ENCODE results near the gene PRKAG2. TPM values are rescaled to one million over a fixed set of nuclear protein-coding genes. Genes with fewer than 3 reads are reported as not detected.

The PRKAG2 gene
- total RNA-seq, 1 donor from 2014 or later, result 130 TPM

- peaks cover 15% of the 10 kb centered on the region for H3K27me3 ChIP-seq (ENCODE audit: low read depth)
- intact Hi-C loops (cut with micrococcal nuclease), result no loop called here
Observed at GRCh38 chr7:151904270-151904669, 27.4 kb upstream of the PRKAG2 start.

GRCh38 chr7:151903249-151904032 lies 26.5 kb upstream of the PRKAG2 start:
- TF ChIP-seq CTCF (IDR thresholded peaks at IDR 0.05; ENCODE audit: borderline replicate concordance), result no peak
- Histone ChIP-seq H3K27me3 (ENCODE audit: low read depth) (peaks cover 23% of the 10 kb centered on the region), H3K27ac (replicated peaks) (no peak overlapping the region), H3K9me3 (replicated peaks) (no peaks in the 10 kb centered on the region), H3K4me3 (no peak overlapping the region), H3K36me3 (no peaks in the 10 kb centered on the region), H3K4me1 (no peaks in the 10 kb centered on the region)
- intact Hi-C loops (cut with micrococcal nuclease), result no loop called here
- no peak for DNase-seq

More at GRCh38 chr7:151904270-151904669, 27.4 kb upstream of the PRKAG2 start:
- Histone ChIP-seq H3K27ac (replicated peaks) (no peak overlapping the region), H3K4me3 (no peak overlapping the region), H3K4me1 (no peaks in the 10 kb centered on the region), H3K36me3 (no peaks in the 10 kb centered on the region), H3K9me3 (replicated peaks) (no peaks in the 10 kb centered on the region)
- no peak for DNase-seq
- no peak for TF ChIP-seq CTCF (IDR thresholded peaks at IDR 0.05; ENCODE audit: borderline replicate concordance)

DNA sequence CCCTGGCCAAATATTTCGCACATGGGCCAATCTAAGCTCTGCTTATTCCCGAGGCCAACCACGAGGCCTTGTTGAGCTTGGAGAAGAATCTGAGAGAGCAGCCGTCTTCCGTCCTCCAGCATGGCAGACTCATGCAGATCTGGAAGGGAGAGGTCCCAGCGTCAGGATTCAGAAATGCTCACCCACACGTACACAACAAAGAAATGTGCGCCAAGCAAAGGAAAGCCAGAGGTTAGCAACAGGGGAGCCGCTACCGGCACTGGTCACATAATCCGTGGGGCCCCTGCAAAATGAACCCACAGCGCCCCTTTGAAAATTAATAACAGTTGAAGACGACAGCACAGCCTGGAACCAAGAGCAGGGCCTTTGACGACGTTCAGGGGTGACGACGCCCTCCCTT lies 25.4 kb upstream of the PRKAG2 start:
- H3K36me3 ChIP-seq, result no peaks in the 10 kb centered on the region

DNA sequence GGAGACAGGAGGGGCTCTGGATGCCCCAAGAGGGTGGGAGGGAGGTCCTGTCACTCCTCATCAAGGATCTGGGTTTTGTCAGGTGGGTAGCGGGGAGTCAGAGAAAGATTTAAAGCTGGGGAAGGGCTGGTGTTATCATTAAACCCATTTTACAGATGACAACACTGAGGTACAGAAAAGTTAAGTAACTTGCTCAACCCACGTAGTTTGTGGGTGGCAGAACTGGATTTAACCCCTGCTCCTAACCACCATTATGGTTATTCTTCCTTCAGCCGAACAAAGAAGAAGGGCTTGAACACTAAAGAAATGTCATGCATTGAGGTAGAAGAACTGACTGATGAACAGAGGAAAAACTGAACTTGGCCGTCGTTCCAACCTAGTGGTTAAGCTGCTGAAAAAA lies 24.9 kb upstream of the PRKAG2 start:
- Histone ChIP-seq H3K4me3 (no peak overlapping the region), H3K4me1 (peaks cover 6% of the 10 kb centered on the region), H3K27me3 (ENCODE audit: low read depth) (peaks cover 29% of the 10 kb centered on the region), H3K27ac (replicated peaks) (no peak overlapping the region), H3K9me3 (replicated peaks) (no peaks in the 10 kb centered on the region), H3K36me3 (no peaks in the 10 kb centered on the region)
- no peak for TF ChIP-seq CTCF (IDR thresholded peaks at IDR 0.05; ENCODE audit: borderline replicate concordance)
- no peak for DNase-seq
- intact Hi-C loops (cut with micrococcal nuclease), result no loop called here

More for the DNA sequence above, 25.4 kb upstream of the PRKAG2 start:
- no peak for DNase-seq
- Histone ChIP-seq H3K4me3 (no peak overlapping the region), H3K27ac (replicated peaks) (no peak overlapping the region), H3K27me3 (ENCODE audit: low read depth) (peaks cover 28% of the 10 kb centered on the region), H3K4me1 (peaks cover 2% of the 10 kb centered on the region), H3K9me3 (replicated peaks) (no peaks in the 10 kb centered on the region)
- no peak for TF ChIP-seq CTCF (IDR thresholded peaks at IDR 0.05; ENCODE audit: borderline replicate concordance)
- intact Hi-C loops (cut with micrococcal nuclease), result no loop called here

GRCh38 chr7:151900986-151901621 lies 24.2 kb upstream of the PRKAG2 start:
- intact Hi-C loops (cut with micrococcal nuclease), result no loop called here
- no peak for DNase-seq

More at GRCh38 chr7:151900986-151901621, 24.2 kb upstream of the PRKAG2 start:
- peaks cover 7% of the 10 kb centered on the region for H3K4me1 ChIP-seq
- no peak overlapping the region for H3K27ac ChIP-seq (replicated peaks)
- H3K36me3 ChIP-seq, result no peaks in the 10 kb centered on the region
- H3K9me3 ChIP-seq (replicated peaks), result no peaks in the 10 kb centered on the region
- no peak overlapping the region for H3K4me3 ChIP-seq
- no peak for TF ChIP-seq CTCF (IDR thresholded peaks at IDR 0.05; ENCODE audit: borderline replicate concordance)
- H3K27me3 ChIP-seq (ENCODE audit: low read depth), result peaks cover 36% of the 10 kb centered on the region
